HEK293 (cell line): ENCODE measurements around the gene SLC46A1.

ENCODE experiments used
- CTCF ChIA-PET: fragments of 350-600 bp; formaldehyde crosslinking; extraction: SDS; loops from one replicate; lab custom pipeline; 2021; ENCODE audit warnings: antibody characterized with exemption; lab: Yijun Ruan, JAX
- POLR2A ChIA-PET: fragments of 300-600 bp; formaldehyde crosslinking; extraction: SDS; loops from one replicate; lab custom pipeline; 2020; ENCODE audit warnings: antibody characterized with exemption, inconsistent platforms; lab: Yijun Ruan, JAX
- H3K27ac ChIP-seq: fragments of 200-500 bp; sonication (Bioruptor generic); 2 replicates; pipeline ENCODE4 v1.5.1; 2014; ENCODE audit warnings: low read depth, low read length, control low read depth, inconsistent platforms; ENCODE audit errors: extremely low read depth
- H3K36me3 ChIP-seq, 2 experiments: fragments of 200-500 bp in 1 of 2; sonication (Bioruptor generic) in 1 of 2; 1 replicate in 1 of 2; 2 replicates in 1 of 2; pipeline ENCODE4 v1.5.1; 2014 to 2017; ENCODE audit warnings: inconsistent platforms in 2 of 2, low read length in 2 of 2; ENCODE audit not compliant: control insufficient read depth in 2 of 2, insufficient read depth in 1 of 2
- H3K4me1 ChIP-seq: fragments of 200-500 bp; sonication (Bioruptor generic); 2 replicates; pipeline ENCODE4 v1.5.1; 2014; ENCODE audit warnings: mild to moderate bottlenecking, low read length, inconsistent platforms; ENCODE audit not compliant: control insufficient read depth, insufficient read depth
- H3K4me3 ChIP-seq: 2 replicates; pipeline ENCODE4 v1.5.1; 2011; ENCODE audit warnings: low read depth, mild to moderate bottlenecking, control low read depth, low read length, moderate library complexity
- H3K9me3 ChIP-seq: fragments of 200-500 bp; sonication (Bioruptor generic); 2 replicates; pipeline ENCODE4 v1.5.1; 2014; ENCODE audit warnings: low read depth, low read length, inconsistent platforms; ENCODE audit not compliant: control insufficient read depth, insufficient read depth
- BCL11A ChIP-seq: fragments of 450-650 bp; formaldehyde crosslinking; IDR thresholded peaks from 2 replicates; pipeline ENCODE4 v1.5.1; 2016; ENCODE audit warnings: low read depth, missing biosample characterization, missing genetic modification characterization
- GLIS1 ChIP-seq: fragments of 450-650 bp; formaldehyde crosslinking; IDR thresholded peaks from 2 replicates; pipeline ENCODE4 v1.5.1; 2016; ENCODE audit warnings: missing biosample characterization, missing genetic modification characterization
- KLF7 ChIP-seq: fragments of 450-650 bp; formaldehyde crosslinking; IDR thresholded peaks from 2 replicates; pipeline ENCODE4 v1.5.1; 2016; ENCODE audit warnings: missing biosample characterization, missing genetic modification characterization, borderline replicate concordance
- MZF1 ChIP-seq: fragments of 450-650 bp; formaldehyde crosslinking; IDR thresholded peaks from 2 replicates; pipeline ENCODE4 v1.5.1; 2017; ENCODE audit warnings: missing biosample characterization, missing genetic modification characterization, borderline replicate concordance
- RBAK ChIP-seq: fragments of 450-650 bp; formaldehyde crosslinking; IDR thresholded peaks from 2 replicates; pipeline ENCODE4 v1.5.1; 2016; ENCODE audit warnings: missing biosample characterization, missing genetic modification characterization
- TCF7L2 ChIP-seq: IDR thresholded peaks from 2 replicates; pipeline ENCODE4 v1.6.1; 2011; ENCODE audit warnings: low read depth, mild to moderate bottlenecking, inconsistent platforms, low read length, moderate library complexity, borderline replicate concordance
- ZBTB1 ChIP-seq: fragments of 450-650 bp; formaldehyde crosslinking; IDR thresholded peaks from 2 replicates; pipeline ENCODE4 v1.5.1; 2016; ENCODE audit warnings: missing biosample characterization, missing genetic modification characterization
- ZBTB8A ChIP-seq: fragments of 450-650 bp; formaldehyde crosslinking; IDR thresholded peaks from 2 replicates; pipeline ENCODE4 v1.5.1; 2016; ENCODE audit warnings: missing biosample characterization, missing genetic modification characterization
- ZFP37 ChIP-seq: fragments of 450-650 bp; formaldehyde crosslinking; IDR thresholded peaks from 2 replicates; pipeline ENCODE4 v1.5.1; 2016; ENCODE audit warnings: missing biosample characterization, missing genetic modification characterization
- ZFP41 ChIP-seq: fragments of 450-650 bp; formaldehyde crosslinking; IDR thresholded peaks from 2 replicates; pipeline ENCODE4 v1.5.1; 2016; ENCODE audit warnings: missing biosample characterization, missing genetic modification characterization, borderline replicate concordance
- ZNF10 ChIP-seq: fragments of 450-650 bp; formaldehyde crosslinking; IDR thresholded peaks from 2 replicates; pipeline ENCODE4 v1.5.1; 2017; ENCODE audit warnings: missing biosample characterization, missing genetic modification characterization
- ZNF184 ChIP-seq: fragments of 450-650 bp; IDR thresholded peaks from 2 replicates; pipeline ENCODE4 v1.5.1; 2018; ENCODE audit warnings: missing biosample characterization, mild to moderate bottlenecking, missing genetic modification characterization
- ZNF19 ChIP-seq: fragments of 450-650 bp; formaldehyde crosslinking; IDR thresholded peaks from 2 replicates; pipeline ENCODE4; 2016; ENCODE audit warnings: missing biosample characterization, missing genetic modification characterization, low read depth
- ZNF23 ChIP-seq: fragments of 450-650 bp; formaldehyde crosslinking; IDR thresholded peaks from 2 replicates; pipeline ENCODE4 v1.5.1; 2016; ENCODE audit warnings: missing biosample characterization, missing genetic modification characterization, borderline replicate concordance
- ZNF350 ChIP-seq: fragments of 450-650 bp; formaldehyde crosslinking; IDR thresholded peaks from 2 replicates; pipeline ENCODE4 v1.5.0; 2017; ENCODE audit warnings: missing biosample characterization, mild to moderate bottlenecking, missing genetic modification characterization
- ZNF521 ChIP-seq: fragments of 450-650 bp; formaldehyde crosslinking; IDR thresholded peaks from 2 replicates; pipeline ENCODE4 v1.5.1; 2017; ENCODE audit warnings: missing biosample characterization, mild to moderate bottlenecking, missing genetic modification characterization
- ZNF623 ChIP-seq: fragments of 450-650 bp; formaldehyde crosslinking; IDR thresholded peaks from 2 replicates; pipeline ENCODE4 v1.5.1; 2016; ENCODE audit warnings: missing biosample characterization, missing genetic modification characterization
- ZNF664 ChIP-seq: fragments of 450-650 bp; formaldehyde crosslinking; IDR thresholded peaks from 2 replicates; pipeline ENCODE4 v1.5.1; 2016; ENCODE audit warnings: missing biosample characterization, missing genetic modification characterization
- ZNF747 ChIP-seq: fragments of 450-650 bp; formaldehyde crosslinking; IDR thresholded peaks from 2 replicates; pipeline ENCODE4 v1.5.1; 2016; ENCODE audit warnings: missing biosample characterization, missing genetic modification characterization
- ZSCAN23 ChIP-seq: fragments of 450-650 bp; formaldehyde crosslinking; IDR thresholded peaks from 2 replicates; pipeline ENCODE4 v1.5.1; 2016; ENCODE audit warnings: missing biosample characterization, missing genetic modification characterization
- TF ChIP-seq, protein P1 (sequence below): fragments of 450-650 bp; formaldehyde crosslinking; IDR thresholded peaks from 2 replicates; pipeline ENCODE4 v1.5.1; 2016; ENCODE audit warnings: missing biosample characterization, missing genetic modification characterization, low read depth
- TF ChIP-seq, protein P2 (sequence below): fragments of 450-650 bp; formaldehyde crosslinking; IDR thresholded peaks from 2 replicates; pipeline ENCODE4 v1.5.1; 2016; ENCODE audit warnings: missing biosample characterization, missing genetic modification characterization
- TF ChIP-seq, protein P3 (sequence below): fragments of 450-650 bp; formaldehyde crosslinking; IDR thresholded peaks from 2 replicates; pipeline ENCODE4 v1.5.1; 2016; ENCODE audit warnings: missing biosample characterization, missing genetic modification characterization
- TF ChIP-seq, protein P4 (sequence below): fragments of 450-650 bp; formaldehyde crosslinking; IDR thresholded peaks from 2 replicates; pipeline ENCODE4 v1.5.1; 2017; ENCODE audit warnings: missing biosample characterization, missing genetic modification characterization
- TF ChIP-seq, protein P5 (sequence below): fragments of 450-650 bp; formaldehyde crosslinking; IDR thresholded peaks from 2 replicates; pipeline ENCODE4 v1.5.1; 2017; ENCODE audit warnings: missing biosample characterization, missing genetic modification characterization

SLC46A1 gene

DNA sequence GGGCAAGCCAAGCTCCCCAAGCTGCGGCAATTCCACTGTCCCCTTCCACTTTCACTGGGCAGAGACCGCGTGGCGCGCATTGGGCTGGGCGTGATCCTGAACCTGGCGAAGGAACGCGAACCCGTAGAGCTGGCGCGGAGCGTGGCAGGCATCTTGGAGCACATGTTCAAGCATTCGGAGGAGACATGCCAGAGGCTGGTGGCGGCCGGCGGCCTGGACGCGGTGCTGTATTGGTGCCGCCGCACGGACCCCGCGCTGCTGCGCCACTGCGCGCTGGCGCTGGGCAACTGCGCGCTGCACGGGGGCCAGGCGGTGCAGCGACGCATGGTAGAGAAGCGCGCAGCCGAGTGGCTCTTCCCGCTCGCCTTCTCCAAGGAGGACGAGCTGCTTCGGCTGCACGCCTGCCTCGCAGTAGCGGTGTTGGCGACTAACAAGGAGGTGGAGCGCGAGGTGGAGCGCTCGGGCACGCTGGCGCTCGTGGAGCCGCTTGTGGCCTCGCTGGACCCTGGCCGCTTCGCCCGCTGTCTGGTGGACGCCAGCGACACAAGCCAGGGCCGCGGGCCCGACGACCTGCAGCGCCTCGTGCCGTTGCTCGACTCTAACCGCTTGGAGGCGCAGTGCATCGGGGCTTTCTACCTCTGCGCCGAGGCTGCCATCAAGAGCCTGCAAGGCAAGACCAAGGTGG is 24.7 kb downstream of the SLC46A1 start:
- H3K27ac ChIP-seq, result no peak overlapping the region
- no peak overlapping the region for H3K4me3 ChIP-seq
- CTCF ChIA-PET, result interaction anchor here (0.6 to 3.3 kb wide), 5 partner anchors 8 to 168 kb away, joined by 3 to 15 read pairs (median 3); no protein-coding TSS in a partner anchor
- TF ChIP-seq BCL11A (tag by site-specific recombination) (no peak), RBAK (no peak), ZNF747 (tag by site-specific recombination) (no peak), ZNF23 (tag by site-specific recombination) (no peak), MZF1 (tag by site-specific recombination) (no peak), ZBTB8A (tag by site-specific recombination) (no peak), ZNF350 (tag by site-specific recombination) (no peak)
- TF ChIP-seq, protein P1, sequence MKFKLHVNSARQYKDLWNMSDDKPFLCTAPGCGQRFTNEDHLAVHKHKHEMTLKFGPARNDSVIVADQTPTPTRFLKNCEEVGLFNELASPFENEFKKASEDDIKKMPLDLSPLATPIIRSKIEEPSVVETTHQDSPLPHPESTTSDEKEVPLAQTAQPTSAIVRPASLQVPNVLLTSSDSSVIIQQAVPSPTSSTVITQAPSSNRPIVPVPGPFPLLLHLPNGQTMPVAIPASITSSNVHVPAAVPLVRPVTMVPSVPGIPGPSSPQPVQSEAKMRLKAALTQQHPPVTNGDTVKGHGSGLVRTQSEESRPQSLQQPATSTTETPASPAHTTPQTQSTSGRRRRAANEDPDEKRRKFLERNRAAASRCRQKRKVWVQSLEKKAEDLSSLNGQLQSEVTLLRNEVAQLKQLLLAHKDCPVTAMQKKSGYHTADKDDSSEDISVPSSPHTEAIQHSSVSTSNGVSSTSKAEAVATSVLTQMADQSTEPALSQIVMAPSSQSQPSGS, result no peak
- TF ChIP-seq, all 188 proteins: peak for 0
- POLR2A ChIA-PET, result interaction anchor here (0.5 to 1.7 kb wide), 4 partner anchors 11 to 26 kb away, joined by 3 to 7 read pairs (median 4); partner anchors contain the start of genes POLDIP2 and VTN
- Histone ChIP-seq H3K4me1 (peaks cover 2% of the 10 kb centered on the region; the same call in 1 of the 2 replicates), H3K36me3 (peaks cover 8 to 32% of the 10 kb centered on the region in 2 experiments), H3K9me3 (no peaks in the 10 kb centered on the region)

DNA sequence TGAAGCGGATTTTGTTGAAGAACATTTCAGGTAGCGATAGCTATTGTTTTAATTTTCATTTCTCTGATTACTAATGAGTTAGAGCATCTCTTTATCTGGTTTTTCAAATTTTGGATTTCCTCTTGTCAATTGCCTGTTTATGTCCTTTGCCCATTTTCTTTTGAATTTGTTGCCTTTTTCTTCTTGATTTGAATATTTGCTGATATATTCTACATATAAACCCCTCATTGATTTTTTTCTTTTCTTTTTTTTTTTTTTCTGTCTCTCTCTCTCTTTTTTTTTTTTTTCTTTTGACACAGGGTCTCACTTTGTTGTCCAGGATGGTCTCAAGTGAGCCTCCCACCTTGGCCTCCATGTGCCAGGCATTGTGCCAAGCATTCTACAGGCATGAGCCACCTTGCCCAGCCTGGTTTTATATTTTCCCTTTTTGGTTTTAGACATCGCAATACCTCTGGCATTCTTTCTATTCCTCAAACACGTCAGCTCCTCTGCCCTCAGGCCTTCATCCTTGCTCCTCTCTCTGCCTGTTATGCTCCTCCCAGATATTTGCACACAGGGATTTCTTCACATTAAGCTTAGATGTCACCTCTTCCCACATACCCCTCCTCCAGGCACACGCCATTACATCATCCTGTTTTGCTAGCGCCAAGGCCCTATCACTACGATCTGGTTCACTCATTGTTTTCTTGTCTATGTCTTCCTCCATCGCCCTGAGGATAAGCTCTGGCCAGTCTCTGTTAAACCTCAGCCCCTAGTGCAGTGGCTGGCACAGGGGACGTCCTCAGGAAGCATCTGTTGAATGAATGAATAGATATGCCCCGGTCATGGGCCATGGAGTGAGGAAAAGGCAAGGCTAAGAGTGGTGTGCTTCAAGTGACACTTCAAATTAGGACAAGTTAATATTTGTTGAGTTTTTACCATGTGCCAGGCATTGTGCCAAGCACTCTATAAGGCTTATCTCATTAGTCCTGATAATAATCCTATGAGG is 25.9 kb downstream of the SLC46A1 start:
- no peaks in the 10 kb centered on the region for H3K9me3 ChIP-seq
- peaks cover 0 to 29% of the 10 kb centered on the region in 2 experiments; a peak in 2 of 3 replicates for H3K36me3 ChIP-seq
- H3K4me1 ChIP-seq, result peaks cover 2% of the 10 kb centered on the region; the same call in 1 of the 2 replicates
- H3K4me3 ChIP-seq, result no peak overlapping the region
- CTCF ChIA-PET, result interaction anchor here (0.6 to 3.3 kb wide), 5 partner anchors 9 to 54 kb away, joined by 3 to 15 read pairs (median 5); partner anchors contain the start of gene VTN
- POLR2A ChIA-PET, result interaction anchor here (0.7 to 1.7 kb wide), 11 partner anchors 8 to 44 kb away, joined by 3 to 7 read pairs (median 4); partner anchors contain the start of genes IFT20, POLDIP2, SARM1 and TNFAIP1
- no peak overlapping the region for H3K27ac ChIP-seq
- TF ChIP-seq ZFP41 (tag by site-specific recombination) (no peak), GLIS1 (no peak), ZNF623 (tag by site-specific recombination) (no peak), ZFP37 (tag by site-specific recombination) (no peak), ZNF19 (tag by site-specific recombination) (0 out of 2 replicates have a peak, but pooled peaks have one; percentile 5), KLF7 (tag by site-specific recombination) (no peak), ZNF747 (tag by site-specific recombination) (no peak), ZSCAN23 (tag by site-specific recombination) (peak; percentile 20; the same call in 1 of the 2 replicates), ZNF184 (tag by site-specific recombination) (no peak), ZNF10 (no peak), ZNF521 (tag by site-specific recombination) (no peak), TCF7L2 (no peak), ZNF664 (tag by site-specific recombination) (no peak), RBAK (no peak), ZBTB1 (no peak)
- TF ChIP-seq, protein P2, sequence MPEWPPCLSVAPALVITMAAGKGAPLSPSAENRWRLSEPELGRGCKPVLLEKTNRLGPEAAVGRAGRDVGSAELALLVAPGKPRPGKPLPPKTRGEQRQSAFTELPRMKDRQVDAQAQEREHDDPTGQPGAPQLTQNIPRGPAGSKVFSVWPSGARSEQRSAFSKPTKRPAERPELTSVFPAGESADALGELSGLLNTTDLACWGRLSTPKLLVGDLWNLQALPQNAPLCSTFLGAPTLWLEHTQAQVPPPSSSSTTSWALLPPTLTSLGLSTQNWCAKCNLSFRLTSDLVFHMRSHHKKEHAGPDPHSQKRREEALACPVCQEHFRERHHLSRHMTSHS (tag by site-specific recombination), result no peak
- TF ChIP-seq, protein P3, sequence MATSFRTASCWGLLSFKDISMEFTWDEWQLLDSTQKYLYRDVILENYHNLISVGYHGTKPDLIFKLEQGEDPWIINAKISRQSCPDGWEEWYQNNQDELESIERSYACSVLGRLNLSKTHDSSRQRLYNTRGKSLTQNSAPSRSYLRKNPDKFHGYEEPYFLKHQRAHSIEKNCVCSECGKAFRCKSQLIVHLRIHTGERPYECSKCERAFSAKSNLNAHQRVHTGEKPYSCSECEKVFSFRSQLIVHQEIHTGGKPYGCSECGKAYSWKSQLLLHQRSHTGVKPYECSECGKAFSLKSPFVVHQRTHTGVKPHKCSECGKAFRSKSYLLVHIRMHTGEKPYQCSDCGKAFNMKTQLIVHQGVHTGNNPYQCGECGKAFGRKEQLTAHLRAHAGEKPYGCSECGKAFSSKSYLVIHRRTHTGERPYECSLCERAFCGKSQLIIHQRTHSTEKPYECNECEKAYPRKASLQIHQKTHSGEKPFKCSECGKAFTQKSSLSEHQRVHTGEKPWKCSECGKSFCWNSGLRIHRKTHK, result no peak
- TF ChIP-seq, protein P4, sequence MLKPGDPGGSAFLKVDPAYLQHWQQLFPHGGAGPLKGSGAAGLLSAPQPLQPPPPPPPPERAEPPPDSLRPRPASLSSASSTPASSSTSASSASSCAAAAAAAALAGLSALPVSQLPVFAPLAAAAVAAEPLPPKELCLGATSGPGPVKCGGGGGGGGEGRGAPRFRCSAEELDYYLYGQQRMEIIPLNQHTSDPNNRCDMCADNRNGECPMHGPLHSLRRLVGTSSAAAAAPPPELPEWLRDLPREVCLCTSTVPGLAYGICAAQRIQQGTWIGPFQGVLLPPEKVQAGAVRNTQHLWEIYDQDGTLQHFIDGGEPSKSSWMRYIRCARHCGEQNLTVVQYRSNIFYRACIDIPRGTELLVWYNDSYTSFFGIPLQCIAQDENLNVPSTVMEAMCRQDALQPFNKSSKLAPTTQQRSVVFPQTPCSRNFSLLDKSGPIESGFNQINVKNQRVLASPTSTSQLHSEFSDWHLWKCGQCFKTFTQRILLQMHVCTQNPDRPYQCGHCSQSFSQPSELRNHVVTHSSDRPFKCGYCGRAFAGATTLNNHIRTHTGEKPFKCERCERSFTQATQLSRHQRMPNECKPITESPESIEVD, result no peak
- TF ChIP-seq, protein P5, sequence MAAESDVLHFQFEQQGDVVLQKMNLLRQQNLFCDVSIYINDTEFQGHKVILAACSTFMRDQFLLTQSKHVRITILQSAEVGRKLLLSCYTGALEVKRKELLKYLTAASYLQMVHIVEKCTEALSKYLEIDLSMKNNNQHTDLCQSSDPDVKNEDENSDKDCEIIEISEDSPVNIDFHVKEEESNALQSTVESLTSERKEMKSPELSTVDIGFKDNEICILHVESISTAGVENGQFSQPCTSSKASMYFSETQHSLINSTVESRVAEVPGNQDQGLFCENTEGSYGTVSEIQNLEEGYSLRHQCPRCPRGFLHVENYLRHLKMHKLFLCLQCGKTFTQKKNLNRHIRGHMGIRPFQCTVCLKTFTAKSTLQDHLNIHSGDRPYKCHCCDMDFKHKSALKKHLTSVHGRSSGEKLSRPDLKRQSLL, result no peak
